Mesothelial cell of epicardium (in vitro differentiated cells): ENCODE results near the gene ANKZF1. TPM values are rescaled to one million over a fixed set of nuclear protein-coding genes. Genes with fewer than 3 reads are reported as not detected.

Source experiments
- DNase-seq, 2 experiments: peaks; one replicate each; pipeline ENCODE4 v3.0.0; 2021; ENCODE audit warnings: low spot score in 2 of 2; ENCODE audit not compliant: unreplicated experiment in 2 of 2
- H3K27ac Mint-ChIP-seq: 2 replicates; pipeline ENCODE4 v1.8.0; 2021; ENCODE audit warnings: mixed read lengths
- H3K27me3 Mint-ChIP-seq: 2 replicates; pipeline ENCODE4 v1.8.0; 2021; ENCODE audit warnings: low read depth, mixed read lengths
- H3K36me3 Mint-ChIP-seq: 2 replicates; pipeline ENCODE4 v1.8.0; 2021; ENCODE audit warnings: mixed read lengths
- H3K4me1 Mint-ChIP-seq: 2 replicates; pipeline ENCODE4 v1.8.0; 2021; ENCODE audit warnings: mixed read lengths
- H3K4me3 Mint-ChIP-seq: 2 replicates; pipeline ENCODE4 v1.8.0; 2021; ENCODE audit warnings: mild to moderate bottlenecking, moderate library complexity, mixed read lengths
- H3K9me3 Mint-ChIP-seq: 2 replicates; pipeline ENCODE4 v1.8.0; 2021; ENCODE audit warnings: mixed read lengths
- CTCF ChIP-seq: fragments of 200-600 bp; sonication (generic); IDR thresholded peaks from one replicate; pipeline ENCODE4 v1.5.0; 2021; ENCODE audit warnings: antibody characterized with exemption; ENCODE audit not compliant: unreplicated experiment
- total RNA-seq: library from RNA; stranded (reverse); gene quantifications from 3 replicates; pipeline ENCODE4 v1.2.1, GENCODE V29; 2021

ANKZF1 gene
- total RNA-seq, 1 donor from 2014 or later = 65.3 TPM

GRCh38 chr2:219219784-219220532 is 9.6 kb upstream of the ANKZF1 start:
- Mint-ChIP-seq H3K36me3 (peaks cover 30% of the 10 kb centered on the region), H3K4me3 (peak overlapping the region; percentile 81), H3K4me1 (peaks cover 23% of the 10 kb centered on the region), H3K27me3 (no peaks in the 10 kb centered on the region), H3K27ac (no peak overlapping the region), H3K9me3 (no peaks in the 10 kb centered on the region)
- DNase-seq = no peak
- TF ChIP-seq CTCF = no peak

GRCh38 chr2:219220652-219221402 is 8.8 kb upstream of the ANKZF1 start:
- no peaks in the 10 kb centered on the region for H3K9me3 Mint-ChIP-seq

GRCh38 chr2:219221957-219222518 is 7.6 kb upstream of the ANKZF1 start:
- peaks cover 16% of the 10 kb centered on the region for H3K4me1 Mint-ChIP-seq
- no peaks in the 10 kb centered on the region for H3K9me3 Mint-ChIP-seq
- H3K4me3 Mint-ChIP-seq = no peak overlapping the region
- H3K27me3 Mint-ChIP-seq = no peaks in the 10 kb centered on the region
- H3K36me3 Mint-ChIP-seq = peaks cover 36% of the 10 kb centered on the region
- H3K27ac Mint-ChIP-seq = no peak overlapping the region
- no peak for DNase-seq
- TF ChIP-seq CTCF = no peak

More at GRCh38 chr2:219220652-219221402, 8.8 kb upstream of the ANKZF1 start:
- DNase-seq = no peak
- peaks cover 31% of the 10 kb centered on the region for H3K36me3 Mint-ChIP-seq
- H3K27me3 Mint-ChIP-seq = no peaks in the 10 kb centered on the region
- peaks cover 23% of the 10 kb centered on the region for H3K4me1 Mint-ChIP-seq
- H3K27ac Mint-ChIP-seq = no peak overlapping the region
- no peak overlapping the region for H3K4me3 Mint-ChIP-seq
- no peak for TF ChIP-seq CTCF

GRCh38 chr2:219223831-219224610 is 5.6 kb upstream of the ANKZF1 start:
- H3K4me1 Mint-ChIP-seq = peaks cover 22% of the 10 kb centered on the region
- H3K36me3 Mint-ChIP-seq = peaks cover 36% of the 10 kb centered on the region
- H3K4me3 Mint-ChIP-seq = no peak overlapping the region

More at GRCh38 chr2:219223831-219224610, 5.6 kb upstream of the ANKZF1 start:
- no peak for TF ChIP-seq CTCF
- Mint-ChIP-seq H3K27ac (no peak overlapping the region), H3K9me3 (no peaks in the 10 kb centered on the region), H3K27me3 (no peaks in the 10 kb centered on the region)
- DNase-seq = no peak
